GM21390 (cell line): Measurements from ENCODE around the gene CA10.

Source experiments
- ATAC-seq: cut with Tn5 transposase; IDR thresholded peaks from one replicate; pipeline ENCODE4 v1.9.1; 2021; ENCODE audit not compliant: unreplicated experiment

CA10 gene

GRCh38 chr17:52147872-52148271 lies 10.6 kb downstream of the CA10 start:
- peak; percentile 79 for ATAC-seq

GRCh38 chr17:52147431-52147830 lies 11.1 kb downstream of the CA10 start:
- peak; percentile 67 for ATAC-seq

- no peak for ATAC-seq
Measured at GRCh38 chr17:52145476-52145875, 13.0 kb downstream of the CA10 start.

GRCh38 chr17:52143542-52143941 lies 15.0 kb downstream of the CA10 start:
- no peak for ATAC-seq

GRCh38 chr17:52140601-52141000 lies 17.9 kb downstream of the CA10 start:
- no peak for ATAC-seq

GRCh38 chr17:52138752-52139151 lies 19.8 kb downstream of the CA10 start:
- ATAC-seq: no peak

GRCh38 chr17:52138350-52138749 lies 20.2 kb downstream of the CA10 start:
- ATAC-seq: no peak

GRCh38 chr17:52136166-52136565 lies 22.3 kb downstream of the CA10 start:
- ATAC-seq: no peak

GRCh38 chr17:52134641-52135040 lies 23.9 kb downstream of the CA10 start:
- ATAC-seq: no peak

- no peak for ATAC-seq
Measured at GRCh38 chr17:52128721-52129120, 29.8 kb downstream of the CA10 start.

- no peak for ATAC-seq
Measured at GRCh38 chr17:52124993-52125392, 33.5 kb downstream of the CA10 start.

- ATAC-seq: no peak
Measured at GRCh38 chr17:52124561-52124960, 34.0 kb downstream of the CA10 start.

- ATAC-seq: no peak
Measured at GRCh38 chr17:52120465-52120864, 38.0 kb downstream of the CA10 start.

GRCh38 chr17:52110923-52111581 lies 47.5 kb downstream of the CA10 start:
- ATAC-seq: no peak

- ATAC-seq: no peak
Measured at GRCh38 chr17:52106638-52107261, 51.8 kb downstream of the CA10 start.

GRCh38 chr17:52106072-52106471 lies 52.4 kb downstream of the CA10 start:
- no peak for ATAC-seq

GRCh38 chr17:52105591-52105990 lies 52.9 kb downstream of the CA10 start:
- ATAC-seq: no peak

- no peak for ATAC-seq
Measured at GRCh38 chr17:52096056-52096455, 62.5 kb downstream of the CA10 start.

- no peak for ATAC-seq
Measured at GRCh38 chr17:52084176-52084575, 74.3 kb downstream of the CA10 start.

- no peak for ATAC-seq
Measured at GRCh38 chr17:52079496-52079895, 79.0 kb downstream of the CA10 start.

GRCh38 chr17:52071712-52072111 lies 86.8 kb downstream of the CA10 start:
- no peak for ATAC-seq

GRCh38 chr17:52064791-52065211 lies 93.7 kb downstream of the CA10 start:
- no peak for ATAC-seq

- no peak for ATAC-seq
Measured at GRCh38 chr17:52049496-52049895, 109.0 kb downstream of the CA10 start.
